Neuronal stem cell (in vitro differentiated cells): ENCODE data around the gene NR2F1.

Experiments
- DNase-seq: peaks from one replicate; pipeline ENCODE4 v3.0.0-alpha.2; 2013; ENCODE audit warnings: low spot score
- H2AFZ ChIP-seq: one replicate; pipeline ENCODE4 v1.6.1; 2013; ENCODE audit warnings: mild to moderate bottlenecking, low read length, inconsistent platforms
- H2AK5ac ChIP-seq: 2 replicates; pipeline ENCODE4 v1.6.1; 2013; ENCODE audit warnings: low read depth, mild to moderate bottlenecking, inconsistent platforms, low read length, moderate library complexity, mixed read lengths
- H2BK120ac ChIP-seq: 2 replicates; pipeline ENCODE4 v1.6.1; 2013; ENCODE audit warnings: low read depth, mild to moderate bottlenecking, inconsistent platforms, low read length, moderate library complexity, mixed read lengths
- H2BK12ac ChIP-seq: one replicate; pipeline ENCODE4 v1.6.1; 2013; ENCODE audit warnings: low read length, inconsistent platforms
- H2BK15ac ChIP-seq: 2 replicates; pipeline ENCODE4 v1.6.1; 2013; ENCODE audit warnings: mild to moderate bottlenecking, low read length, inconsistent platforms, mixed read lengths
- H2BK5ac ChIP-seq: one replicate; pipeline ENCODE4 v1.6.1; 2013; ENCODE audit warnings: inconsistent platforms, mild to moderate bottlenecking, low read length, moderate library complexity
- H3K14ac ChIP-seq: one replicate; pipeline ENCODE4 v1.6.1; 2013; ENCODE audit warnings: low read length, inconsistent platforms
- H3K18ac ChIP-seq: 2 replicates; pipeline ENCODE4 v1.6.1; 2013; ENCODE audit warnings: low read length, inconsistent platforms
- H3K23ac ChIP-seq: 2 replicates; pipeline ENCODE4 v1.6.1; 2013; ENCODE audit warnings: low read depth, mild to moderate bottlenecking, mixed read lengths, low read length, inconsistent platforms; ENCODE audit not compliant: poor library complexity
- H3K27ac ChIP-seq: replicated peaks from 3 replicates; pipeline ENCODE4 v1.5.1; 2013; ENCODE audit warnings: low read length, inconsistent platforms
- H3K27me3 ChIP-seq, 3 experiments: 2 replicates each; pipeline ENCODE4 v1.6.1; 2013; ENCODE audit warnings: low read length in 3 of 3, mild to moderate bottlenecking in 2 of 3, inconsistent platforms in 1 of 3, low read depth in 1 of 3, mixed read lengths in 1 of 3, moderate library complexity in 1 of 3; ENCODE audit not compliant: control insufficient read depth in 3 of 3, insufficient read depth in 3 of 3
- H3K36me3 ChIP-seq, 2 donors: replicated peaks in 1 of 2; 2 replicates each; pipeline ENCODE4 v1.6.1; 2013; ENCODE audit warnings: low read length in 2 of 2; ENCODE audit not compliant: control insufficient read depth in 2 of 2, insufficient read depth in 2 of 2
- H3K4ac ChIP-seq: 2 replicates; pipeline ENCODE4 v1.6.1; 2013; ENCODE audit warnings: inconsistent platforms, mild to moderate bottlenecking, low read length, moderate library complexity
- H3K4me1 ChIP-seq, 2 donors: 1 replicate in 1 of 2; 2 replicates in 1 of 2; pipeline ENCODE4 v1.6.1; 2013; ENCODE audit warnings: low read length in 2 of 2, low read depth in 1 of 2; ENCODE audit not compliant: control insufficient read depth in 2 of 2, insufficient read depth in 1 of 2
- H3K4me2 ChIP-seq: one replicate; pipeline ENCODE4 v1.6.1; 2013; ENCODE audit warnings: mild to moderate bottlenecking, low read length, inconsistent platforms; ENCODE audit not compliant: insufficient read depth, poor library complexity, severe bottlenecking
- H3K4me3 ChIP-seq, 2 donors: 2 replicates each; pipeline ENCODE4 v1.5.1; 2013; ENCODE audit warnings: low read length in 2 of 2, mild to moderate bottlenecking in 2 of 2, inconsistent platforms in 1 of 2, moderate library complexity in 1 of 2
- H3K79me1 ChIP-seq: one replicate; pipeline ENCODE4 v1.6.1; 2013; ENCODE audit warnings: low read depth, mild to moderate bottlenecking, inconsistent platforms, low read length, moderate library complexity
- H3K9ac ChIP-seq: one replicate; pipeline ENCODE4 v1.6.1; 2013; ENCODE audit warnings: mild to moderate bottlenecking, low read depth, low read length, inconsistent platforms; ENCODE audit not compliant: poor library complexity
- H3K9me3 ChIP-seq, 2 donors: replicated peaks in 1 of 2; 2 replicates each; pipeline versions ENCODE3 to v1.6.1; 2013; ENCODE audit warnings: low read length in 2 of 2, mild to moderate bottlenecking in 2 of 2, inconsistent platforms in 1 of 2, low read depth in 1 of 2, mixed read lengths in 1 of 2, moderate library complexity in 1 of 2; ENCODE audit not compliant: control insufficient read depth in 2 of 2, insufficient read depth in 1 of 2
- H4K8ac ChIP-seq: one replicate; pipeline ENCODE4 v1.6.1; 2013; ENCODE audit warnings: low read depth, mild to moderate bottlenecking, inconsistent platforms, low read length, moderate library complexity
- H4K91ac ChIP-seq: one replicate; pipeline ENCODE4 v1.6.1; 2013; ENCODE audit warnings: low read length, low read depth, mild to moderate bottlenecking, inconsistent platforms; ENCODE audit not compliant: poor library complexity
- WGBS, 2 donors: extraction: QIAGEN DNeasy Blood & Tissue Kit; methylation state at CpG; one replicate each; pipeline ENCODE4 v1.1.7; 2013; ENCODE audit warnings: missing lambda C conversion rate in 2 of 2, mixed read lengths in 1 of 2; ENCODE audit not compliant: insufficient read length in 2 of 2, insufficient replicate concordance in 1 of 2; ENCODE audit errors: extremely low coverage in 2 of 2; 5-methylcytosine and 5-hydroxymethylcytosine counted together

NR2F1 gene

DNA sequence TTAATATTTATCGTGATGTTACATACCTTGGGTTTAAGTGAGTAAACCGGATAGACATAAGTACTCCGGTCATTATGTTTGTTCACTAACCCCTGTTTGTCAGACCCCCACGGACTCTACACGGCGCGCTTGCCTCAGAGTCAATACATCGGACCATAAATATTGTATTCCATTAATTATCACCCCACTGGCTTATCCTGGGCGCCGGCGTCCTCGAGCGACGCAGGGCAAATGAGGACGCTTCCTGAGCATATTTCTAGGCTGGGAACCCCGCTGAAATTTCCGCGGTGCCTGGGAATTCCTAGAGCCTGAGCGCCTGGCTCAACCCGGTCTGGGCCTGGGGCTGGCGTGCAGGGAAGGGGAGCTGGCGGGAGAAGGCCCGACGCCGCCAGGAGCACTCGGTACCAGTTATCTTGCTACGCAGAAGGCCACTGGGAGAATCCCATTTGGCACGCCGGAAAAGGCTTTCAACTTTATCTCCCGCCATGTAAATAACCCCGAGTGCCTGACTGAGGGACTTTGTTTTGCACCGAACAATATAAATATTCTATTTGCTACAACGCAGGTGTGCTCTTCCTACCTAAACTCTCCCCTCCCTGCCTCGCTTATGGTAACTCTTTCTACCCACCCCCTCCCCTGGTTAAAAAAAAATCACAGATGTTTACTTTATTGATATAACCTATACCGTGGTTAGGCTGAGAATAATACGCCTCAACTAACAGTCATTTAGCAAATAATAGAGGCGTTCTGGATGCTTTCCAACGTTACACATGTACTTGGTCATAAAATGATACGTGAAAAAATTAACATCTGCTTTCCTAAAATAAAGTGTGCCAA lies 19.4 kb downstream of the NR2F1 start:
- Histone ChIP-seq H2BK5ac (no peak overlapping the region), H3K23ac (no peak overlapping the region), H3K9ac (no peak overlapping the region), H3K18ac (no peak overlapping the region), H2AK5ac (no peak overlapping the region), H3K4me1 (peaks cover 24 to 46% of the 10 kb centered on the region in 2 donors), H3K27ac (no peak overlapping the region), H4K8ac (no peak overlapping the region), H3K79me1 (no peaks in the 10 kb centered on the region), H3K14ac (no peak overlapping the region), H3K4me2 (peak overlapping the region; percentile 43), H3K4ac (no peak overlapping the region), H3K36me3 (peaks cover 0 to 5% of the 10 kb centered on the region in 2 donors), H3K27me3 (peaks cover 0 to 64% (median 5%) of the 10 kb centered on the region in 3 experiments), H2BK120ac (no peak overlapping the region), H2BK12ac (no peak overlapping the region), H4K91ac (no peak overlapping the region), H3K4me3 (peak overlapping the region in 1 of 2 donors; percentile 63), H2BK15ac (no peak overlapping the region), H3K9me3 (no peaks in the 10 kb centered on the region), H2AFZ (no peak overlapping the region)
- WGBS, 2 donors = no CpG with 5 or more reads among the region's 39 CpGs
- no peak for DNase-seq

DNA sequence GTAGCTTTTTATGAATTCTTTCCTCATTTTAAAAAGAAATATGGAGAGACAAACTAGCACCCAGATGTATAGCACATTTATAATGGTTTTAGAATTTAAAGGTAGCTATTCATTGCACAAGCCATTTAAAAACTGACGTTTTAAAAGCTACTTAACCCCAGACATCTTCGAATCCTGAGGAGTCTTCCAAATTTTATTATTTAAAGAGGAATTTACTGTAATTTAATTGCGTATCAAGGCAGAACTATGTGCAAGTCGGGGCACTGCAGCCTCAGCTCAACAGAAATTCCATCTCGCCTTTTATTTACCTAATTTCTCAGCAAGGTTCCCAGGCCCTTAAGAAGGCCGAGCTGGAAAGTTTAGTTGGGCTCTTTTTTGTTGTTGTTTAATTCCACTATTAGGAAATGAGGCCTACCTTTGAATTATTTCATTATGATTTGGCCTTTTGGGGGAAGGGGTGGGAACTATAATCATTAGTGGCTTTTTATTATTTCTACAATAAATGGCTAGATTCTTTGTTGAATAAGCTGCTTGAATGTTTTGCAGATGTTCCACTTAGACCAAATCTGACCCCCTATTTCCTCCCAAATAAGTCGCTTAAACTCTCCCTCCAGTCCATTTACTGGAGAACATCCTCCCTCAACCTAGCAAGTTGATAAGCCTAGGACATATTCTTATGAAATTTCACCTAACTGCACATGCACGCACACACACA lies 20.2 kb downstream of the NR2F1 start:
- Histone ChIP-seq H3K18ac (no peak overlapping the region), H3K27ac (no peak overlapping the region), H3K4me3 (peak overlapping the region in 1 of 2 donors; percentile 63), H3K9me3 (no peaks in the 10 kb centered on the region), H3K36me3 (peaks cover 0 to 5% of the 10 kb centered on the region in 2 donors), H2AK5ac (no peak overlapping the region), H3K9ac (no peak overlapping the region), H3K4me1 (peaks cover 26 to 51% of the 10 kb centered on the region in 2 donors), H2BK5ac (no peak overlapping the region), H3K23ac (no peak overlapping the region), H3K4me2 (no peak overlapping the region), H3K14ac (no peak overlapping the region), H3K4ac (no peak overlapping the region), H4K91ac (no peak overlapping the region), H2BK12ac (no peak overlapping the region), H2BK15ac (no peak overlapping the region), H2BK120ac (no peak overlapping the region), H4K8ac (no peak overlapping the region), H3K79me1 (no peaks in the 10 kb centered on the region), H2AFZ (no peak overlapping the region), H3K27me3 (peaks cover 0 to 63% (median 5%) of the 10 kb centered on the region in 3 experiments)
- no peak for DNase-seq
- no CpG with 5 or more reads among the region's 8 CpGs for WGBS, 2 donors

DNA sequence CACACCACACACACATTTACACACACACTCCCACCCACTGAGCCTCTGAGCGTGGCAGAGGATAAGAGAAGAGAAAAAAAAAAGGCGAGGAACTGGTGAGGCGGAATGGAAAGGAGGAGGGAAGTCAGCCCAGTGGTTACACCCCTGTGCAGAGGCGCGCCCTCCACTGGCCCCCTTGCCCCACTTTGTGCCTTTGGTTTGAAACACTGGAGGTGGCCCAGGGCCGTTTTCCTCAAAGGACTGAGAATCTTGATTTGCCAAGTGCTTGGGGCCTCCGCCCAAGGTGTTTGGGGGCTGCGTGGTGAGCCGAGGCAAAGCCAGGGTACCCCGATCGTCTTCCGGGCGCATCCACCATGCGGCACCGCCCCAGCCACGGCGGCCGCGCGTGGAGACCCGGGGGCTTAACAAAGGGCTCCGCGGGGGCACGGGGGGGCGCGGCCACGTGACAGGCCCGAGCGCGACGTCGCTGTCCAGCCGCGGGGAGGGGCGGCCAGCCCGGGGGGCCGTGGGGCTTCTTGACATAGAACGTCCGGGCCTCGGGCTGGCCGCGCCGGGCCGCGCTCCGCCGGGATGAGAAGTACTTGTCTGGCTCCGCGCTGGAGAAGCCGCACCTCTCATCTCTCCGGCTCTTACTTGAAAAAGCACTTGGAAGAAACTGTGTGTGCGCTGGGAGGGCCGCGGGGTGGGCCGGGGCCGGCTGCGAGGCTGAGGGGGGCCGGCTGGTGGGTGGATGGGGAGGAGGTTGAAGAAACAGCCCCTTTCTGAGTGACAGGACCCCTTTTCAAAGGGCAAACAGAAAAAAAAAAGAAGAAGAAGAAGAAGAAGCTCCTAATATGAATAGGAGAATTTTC lies 21.0 kb downstream of the NR2F1 start:
- H2AK5ac ChIP-seq = no peak overlapping the region
- DNase-seq = no peak
- peak overlapping the region; percentile 27 for H2BK5ac ChIP-seq
- no peak overlapping the region for H3K4ac ChIP-seq
- H2BK120ac ChIP-seq = no peak overlapping the region
- no peak overlapping the region for H2BK15ac ChIP-seq
- no peak overlapping the region for H2BK12ac ChIP-seq
- H3K36me3 ChIP-seq = peaks cover 0 to 5% of the 10 kb centered on the region in 2 donors
- no peak overlapping the region for H3K23ac ChIP-seq
- no peak overlapping the region for H3K14ac ChIP-seq
- H3K79me1 ChIP-seq = no peaks in the 10 kb centered on the region
- no peak overlapping the region for H4K91ac ChIP-seq
- peak overlapping the region; percentile 85 for H3K18ac ChIP-seq
- H3K27me3 ChIP-seq = peaks cover 0 to 60% (median 5%) of the 10 kb centered on the region in 3 experiments
- no peak overlapping the region for H3K9ac ChIP-seq
- peak overlapping the region; percentile 61 for H2AFZ ChIP-seq
- H3K4me2 ChIP-seq = peak overlapping the region; percentile 68
- WGBS, 2 donors = no CpG with 5 or more reads among the region's 58 CpGs
- H3K9me3 ChIP-seq = no peaks in the 10 kb centered on the region
- H3K27ac ChIP-seq = no peak overlapping the region
- no peak overlapping the region for H4K8ac ChIP-seq
- H3K4me3 ChIP-seq = peak overlapping the region; percentile 33 to 63
- H3K4me1 ChIP-seq = peaks cover 21 to 51% of the 10 kb centered on the region in 2 donors
